HepG2 (cell line): ENCODE results near the gene HSF4. TPM values are rescaled to one million over a fixed set of nuclear protein-coding genes. Genes with fewer than 3 reads are reported as not detected.
A peak's percentile ranks its signal among the peaks of the same experiment; 100 is the strongest.

ENCODE experiments used
- BCL6 ChIP-seq: IDR thresholded peaks from 2 replicates; pipeline ENCODE4 v1.6.1; 2016; ENCODE audit warnings: missing genetic modification reagents, missing compliant biosample characterization
- FOXK1 ChIP-seq: sonication (generic); formaldehyde crosslinking; IDR thresholded peaks from 2 replicates; pipeline ENCODE4 v1.4.0; 2020; ENCODE audit warnings: low read depth, missing genetic modification reagents, borderline replicate concordance
- JUND ChIP-seq: sonication (generic); formaldehyde crosslinking; IDR thresholded peaks from 2 replicates; pipeline ENCODE4 v1.8.0; 2022; ENCODE audit warnings: mild to moderate bottlenecking, missing genetic modification reagents
- KIAA2018 ChIP-seq: sonication (generic); formaldehyde crosslinking; IDR thresholded peaks from 2 replicates; pipeline ENCODE4 v1.5.0; 2020; ENCODE audit warnings: mild to moderate bottlenecking, missing genetic modification reagents, borderline replicate concordance
- MED1 ChIP-seq: sonication (generic); formaldehyde crosslinking; IDR thresholded peaks from 2 replicates; pipeline ENCODE4 v1.4.0; 2020; ENCODE audit warnings: missing genetic modification reagents
- MIER3 ChIP-seq: IDR thresholded peaks from 2 replicates; pipeline ENCODE4 v1.6.1; 2016; ENCODE audit warnings: missing compliant biosample characterization, borderline replicate concordance
- PBX3 ChIP-seq: sonication (generic); formaldehyde crosslinking; IDR thresholded peaks from 2 replicates; pipeline ENCODE4 v1.8.1; 2023; ENCODE audit warnings: missing genetic modification reagents, inconsistent platforms, borderline replicate concordance
- RAD51 ChIP-seq: fragments of 450-650 bp; IDR thresholded peaks from 2 replicates; pipeline ENCODE4 v1.6.1; 2016; ENCODE audit warnings: borderline replicate concordance
- RBFOX2 ChIP-seq: fragments of 200-400 bp; formaldehyde crosslinking; IDR thresholded peaks from 2 replicates; pipeline ENCODE4 v1.6.1; 2017; ENCODE audit warnings: low read depth, mild to moderate bottlenecking, low read length
- SP5 ChIP-seq: IDR thresholded peaks from 2 replicates; pipeline ENCODE4 v1.6.1; 2016; ENCODE audit warnings: low read depth, borderline replicate concordance
- TOE1 ChIP-seq: sonication (generic); formaldehyde crosslinking; IDR thresholded peaks from 2 replicates; pipeline ENCODE4 v1.4.0; 2020; ENCODE audit warnings: mild to moderate bottlenecking, missing genetic modification reagents
- TRAFD1 ChIP-seq: sonication (generic); formaldehyde crosslinking; IDR thresholded peaks from 2 replicates; pipeline ENCODE4 v1.5.1; 2020; ENCODE audit warnings: missing genetic modification reagents, mild to moderate bottlenecking, borderline replicate concordance
- ZFAT ChIP-seq: sonication (generic); formaldehyde crosslinking; conservative IDR thresholded peaks from 2 replicates; pipeline ENCODE4 v1.8.1; 2023; ENCODE audit warnings: missing genetic modification reagents, inconsistent platforms
- ZFP36 ChIP-seq: fragments of 150-350 bp; IDR thresholded peaks from 2 replicates; pipeline ENCODE4 v1.6.1; 2018; ENCODE audit warnings: borderline replicate concordance, low read length, low read depth; ENCODE audit not compliant: partially characterized antibody
- ZNF263 ChIP-seq: sonication (generic); formaldehyde crosslinking; IDR thresholded peaks from 2 replicates; pipeline ENCODE4 v1.4.0; 2020; ENCODE audit warnings: missing genetic modification reagents
- ZNF275 ChIP-seq: sonication (generic); formaldehyde crosslinking; IDR thresholded peaks from 2 replicates; pipeline ENCODE4 v1.8.0; 2022; ENCODE audit warnings: missing genetic modification reagents, mild to moderate bottlenecking, inconsistent platforms, borderline replicate concordance
- polyA plus RNA-seq, 8 experiments: library from polyadenylated mRNA; depleted of rRNA in 3 of 8; stranded (reverse) in 7 of 8; unstranded in 1 of 8; fragments of >200 nt; fragmentation: Illumina TruSeq in 4 of 8; extraction: Trizol in 4 of 8; gene quantifications; 2 replicates each; pipeline versions ENCODE4 v1.2.1 to v1.2.3, GENCODE V29; 2011 to 2016; ENCODE audit warnings: low read depth in 4 of 8, missing spikeins in 1 of 8, mixed read lengths in 1 of 8; ENCODE audit not compliant: insufficient read depth in 1 of 8
- total RNA-seq, 5 experiments: library from RNA; depleted of rRNA; stranded (reverse); fragments of >200 nt; fragmentation: Illumina TruSeq; extraction: Trizol; gene quantifications; 2 replicates each; pipeline ENCODE4 v1.2.3, GENCODE V29; 2016; ENCODE audit warnings: low read depth in 1 of 5

HSF4 gene
- total and polyA plus RNA-seq, 2 of the 13 experiments (the other 11 are each of a cell fraction or from before 2014, with no cell fraction given) = 3.5 to 16.9 TPM

GRCh38 chr16:67170949-67171649, 6.6 kb downstream of the HSF4 start (continued):
- TF ChIP-seq PBX3 (CRISPR knock-in tag) (no peak), RBFOX2 (no peak), ZNF263 (CRISPR knock-in tag) (peak; percentile 55; the same call in 1 of the 2 replicates), RAD51 (no peak), JUND (CRISPR knock-in tag) (no peak), KIAA2018 (CRISPR knock-in tag) (no peak), SP5 (CRISPR knock-in tag) (no peak), TRAFD1 (CRISPR knock-in tag) (no peak), TOE1 (CRISPR knock-in tag) (no peak), FOXK1 (CRISPR knock-in tag) (no peak), ZFAT (no peak), ZFP36 (no peak), MIER3 (CRISPR knock-in tag) (peak; percentile 30; the same call in 1 of the 2 replicates), MED1 (peak; percentile 40; the same call in 1 of the 2 replicates), BCL6 (CRISPR knock-in tag) (no peak), ZNF275 (CRISPR knock-in tag) (0 out of 2 replicates have a peak, but pooled peaks have one; percentile 86)
